Stimulated activated CD8-positive, alpha-beta memory T cell treated with anti-CD3 and anti-CD28 coated beads, Interleukin-12 subunit alpha, Interleukin-12 subunit beta, amount 100 ng/mL, for 24 hours (primary cell): ENCODE measurements around the gene TCERG1L.

Source experiments
- DNase-seq: peaks from one replicate; pipeline ENCODE4 v3.0.0-alpha.2; 2020; ENCODE audit errors: extremely low read depth

TCERG1L gene

DNA sequence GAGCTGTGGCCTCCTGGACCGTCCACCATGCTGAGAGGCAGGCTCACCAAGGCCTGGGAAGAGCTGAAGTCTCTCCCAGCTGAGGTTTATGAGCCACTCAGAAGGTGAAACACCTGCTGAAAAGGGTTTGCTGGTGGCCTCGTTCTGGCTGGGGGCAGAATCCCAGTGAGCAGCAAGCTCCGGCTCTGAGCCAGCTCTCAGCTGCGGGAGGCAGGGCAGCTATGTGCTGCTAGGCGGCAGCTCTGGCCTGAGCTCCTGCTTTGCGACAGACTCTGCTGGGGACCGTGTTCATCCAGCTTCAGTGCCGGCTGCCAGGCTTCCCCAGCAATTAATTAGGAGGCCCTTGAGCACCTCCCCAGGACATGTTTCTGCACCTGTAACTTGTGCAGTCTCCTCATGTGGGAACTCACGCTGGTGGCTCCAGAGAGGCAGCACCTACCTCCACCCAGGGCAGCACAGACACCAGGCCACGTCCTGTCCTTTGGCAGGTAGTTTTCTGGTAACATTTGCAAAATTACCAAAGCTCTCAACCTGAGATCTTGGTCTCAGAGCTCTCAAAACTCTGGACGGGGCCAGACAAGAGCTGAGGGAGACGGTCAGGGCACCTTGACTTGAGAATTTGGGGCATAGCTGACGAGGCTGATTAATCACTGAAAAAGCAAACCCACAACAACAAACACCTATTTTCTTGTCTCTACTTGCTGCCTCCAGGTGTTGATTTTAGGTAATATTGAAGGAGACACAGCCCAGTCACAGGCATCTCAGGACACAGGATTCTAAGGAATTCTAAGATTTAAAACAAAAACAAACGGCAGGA lies 185.0 kb downstream of the TCERG1L start:
- DNase-seq = no peak

DNA sequence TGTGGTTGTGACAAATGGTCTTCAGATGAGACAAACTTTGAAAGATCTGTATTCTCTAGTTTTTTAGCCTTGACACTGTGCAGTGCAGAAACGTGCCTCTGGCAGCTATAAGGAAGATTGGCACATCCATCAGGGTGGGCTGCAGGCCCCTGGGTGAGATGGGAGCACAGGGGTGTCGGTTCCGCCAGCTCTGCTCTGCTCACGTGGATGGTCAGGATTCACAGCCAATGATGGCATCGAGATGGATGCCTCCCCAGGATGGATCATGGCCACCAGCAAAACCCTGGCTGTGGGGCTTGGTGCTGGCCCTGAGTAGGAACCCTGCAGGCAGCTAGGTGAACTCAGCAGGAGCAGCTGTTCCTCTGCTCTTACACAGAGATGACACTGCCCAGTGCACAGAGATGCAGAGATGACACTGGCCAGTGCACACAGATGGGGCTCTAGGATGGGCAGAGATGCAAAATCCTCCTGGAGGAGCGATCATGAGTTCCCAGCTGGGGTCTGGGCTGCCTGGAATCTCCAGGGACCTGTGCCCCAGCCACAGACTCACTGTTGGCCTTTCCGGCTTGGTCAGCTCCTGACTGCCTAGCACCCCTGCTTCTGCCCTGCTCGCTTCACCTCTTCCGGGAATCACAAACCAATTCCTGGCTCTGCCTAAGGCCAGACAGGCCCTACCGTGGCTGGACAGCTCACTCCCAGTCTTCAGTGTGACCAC lies 185.9 kb downstream of the TCERG1L start:
- no peak for DNase-seq

DNA sequence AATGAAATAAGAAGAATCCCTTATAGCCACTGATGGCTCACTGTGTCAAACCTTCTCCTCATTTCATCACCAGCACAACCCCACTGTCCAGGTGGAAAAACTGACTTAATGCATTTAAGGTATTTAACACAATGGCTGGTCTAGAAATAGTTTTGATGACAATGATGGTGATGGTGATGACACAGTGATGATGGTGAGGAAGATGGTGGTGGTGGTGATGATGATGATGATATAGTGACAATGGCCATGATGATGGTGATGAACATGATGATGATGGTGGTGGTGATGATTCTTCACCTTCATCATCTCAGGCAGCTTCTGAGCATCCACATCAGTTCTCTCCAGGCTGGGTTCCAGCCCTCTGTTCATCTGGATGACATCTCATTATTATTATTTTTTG lies 186.6 kb downstream of the TCERG1L start:
- no peak for DNase-seq

DNA sequence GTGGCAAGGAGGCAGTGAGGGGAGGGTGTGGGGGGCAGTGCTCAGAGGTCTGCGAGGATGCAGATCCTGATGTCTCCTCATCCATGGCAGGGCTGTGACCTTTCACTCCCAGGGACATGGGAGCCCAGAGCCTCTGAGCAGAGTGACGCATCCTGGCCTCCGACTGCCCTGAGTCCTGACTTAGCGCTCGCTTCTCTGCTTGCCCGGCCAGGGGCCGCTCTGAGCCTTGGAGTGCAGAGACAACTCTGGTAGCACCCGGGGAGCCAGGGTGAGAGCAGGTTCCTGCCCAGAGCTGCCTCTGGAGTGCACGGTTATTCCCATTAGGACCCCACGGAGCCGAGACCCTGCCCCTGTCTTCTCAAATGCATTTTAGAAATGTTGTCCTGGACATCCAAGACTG lies 188.0 kb downstream of the TCERG1L start:
- no peak for DNase-seq

DNA sequence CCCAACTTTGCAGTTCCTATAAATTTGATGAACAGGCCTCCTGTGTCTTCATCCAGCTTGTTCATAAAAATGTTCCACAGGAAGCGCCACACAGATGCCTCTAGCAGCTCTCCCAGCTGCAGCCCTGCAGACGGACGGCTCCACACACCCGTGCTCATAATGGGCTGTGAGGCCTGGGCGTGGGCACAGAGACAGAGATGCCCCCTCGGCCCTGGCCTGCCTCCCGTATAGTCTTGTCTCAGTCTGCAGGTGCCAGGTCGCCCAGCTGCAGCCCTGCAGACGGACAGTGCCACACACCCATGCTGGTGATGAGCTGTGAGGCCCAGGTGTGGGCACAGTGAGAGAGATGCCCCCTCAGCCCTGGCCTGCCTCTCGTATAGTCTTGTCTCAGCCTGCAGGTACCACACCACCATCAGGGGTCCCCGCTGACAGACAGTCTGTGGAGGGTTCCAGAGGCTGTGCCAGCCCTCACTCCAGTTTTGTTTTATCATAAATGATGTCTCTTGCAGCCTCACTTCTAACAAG lies 189.9 kb downstream of the TCERG1L start:
- no peak for DNase-seq

DNA sequence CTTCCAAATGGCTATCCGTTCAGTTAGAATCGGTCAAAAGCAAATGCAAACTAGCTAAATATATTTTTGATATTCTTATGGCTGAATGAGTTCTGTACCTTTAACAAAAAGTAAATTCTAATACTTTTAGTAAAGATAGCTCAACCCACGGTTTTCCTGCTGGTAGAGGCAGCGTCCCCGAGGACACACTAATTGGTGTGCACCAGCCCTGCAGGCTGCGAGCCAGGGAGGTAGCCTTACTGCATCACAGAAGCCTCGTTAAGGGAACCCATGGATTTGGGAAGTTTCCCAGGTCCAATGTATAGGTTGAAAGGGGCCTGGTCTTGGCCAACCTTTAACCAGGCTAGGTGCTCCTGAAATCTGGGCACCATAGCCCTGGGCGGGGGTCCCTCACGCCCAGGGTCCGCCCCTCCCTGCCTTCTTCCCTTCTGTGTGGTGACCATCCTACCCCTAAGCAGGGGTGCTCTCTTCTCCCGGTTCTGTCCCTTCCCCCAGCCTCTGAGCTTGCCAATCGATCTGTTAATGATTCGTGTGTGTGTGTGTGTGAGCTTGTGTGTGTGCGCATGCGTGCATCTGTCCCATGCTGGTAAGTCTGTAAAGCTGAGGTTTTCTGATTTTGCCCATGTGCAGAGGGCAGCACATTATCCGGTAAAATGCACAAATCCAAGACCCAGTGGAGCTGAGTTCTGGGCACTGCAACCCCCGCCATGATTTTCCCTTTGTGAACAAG lies 191.7 kb downstream of the TCERG1L start:
- DNase-seq = no peak

DNA sequence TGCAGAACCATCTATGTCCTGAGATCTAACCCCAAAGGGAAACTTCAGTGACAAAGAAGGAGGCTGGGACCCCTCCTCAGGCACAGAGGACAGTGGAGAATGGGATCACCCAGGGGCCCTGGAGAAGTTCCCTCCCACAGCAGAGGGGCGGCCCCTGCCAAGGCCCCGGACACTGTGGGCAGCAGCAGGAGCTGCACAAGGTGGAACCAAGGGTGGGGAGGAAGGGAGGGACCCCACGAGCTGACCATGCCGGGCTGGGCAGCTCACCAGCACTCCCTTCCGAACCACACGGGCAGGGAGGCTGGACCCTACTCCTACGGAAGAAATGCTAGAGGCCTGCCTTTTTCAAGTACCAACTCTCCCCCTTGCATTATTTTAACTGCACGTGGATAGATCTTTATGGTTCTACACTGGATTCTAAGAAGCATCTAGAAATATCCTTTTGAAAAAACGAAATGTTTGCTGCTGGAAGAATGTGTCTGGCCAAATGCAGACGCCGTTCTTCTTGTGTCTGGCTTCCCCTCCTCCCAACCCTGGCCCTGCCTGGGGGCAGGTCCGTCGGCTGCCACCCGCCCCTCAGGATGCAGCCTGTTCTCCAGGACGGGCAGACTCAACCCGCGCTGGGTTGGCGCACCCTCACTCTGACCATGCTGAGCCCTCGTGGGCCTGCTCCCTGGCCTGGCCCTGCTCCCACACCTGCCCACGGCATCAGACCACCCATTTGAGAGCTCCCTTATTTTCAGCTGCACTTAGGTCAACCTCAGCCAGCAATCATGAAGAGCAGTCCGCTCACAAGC lies 193.9 kb downstream of the TCERG1L start:
- DNase-seq = no peak

DNA sequence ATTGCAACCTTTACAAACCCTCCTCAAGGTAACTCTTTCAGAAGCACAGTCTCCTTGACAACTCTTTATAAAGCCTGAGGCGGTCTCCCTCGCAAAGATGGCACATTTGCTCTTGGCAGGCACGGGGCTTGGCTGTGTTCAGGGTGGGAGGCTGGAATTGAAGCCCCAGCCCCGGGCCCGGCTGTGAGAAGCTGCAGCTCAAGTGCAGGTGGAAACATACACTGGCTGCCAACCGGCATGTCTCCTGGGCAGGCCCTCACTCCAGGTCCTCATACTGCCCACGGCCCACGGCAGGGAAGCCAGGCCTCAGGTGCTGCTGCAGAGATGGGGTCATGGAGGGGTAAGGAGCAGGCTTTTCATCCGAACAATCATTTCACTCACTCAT lies 194.5 kb downstream of the TCERG1L start:
- no peak for DNase-seq

DNA sequence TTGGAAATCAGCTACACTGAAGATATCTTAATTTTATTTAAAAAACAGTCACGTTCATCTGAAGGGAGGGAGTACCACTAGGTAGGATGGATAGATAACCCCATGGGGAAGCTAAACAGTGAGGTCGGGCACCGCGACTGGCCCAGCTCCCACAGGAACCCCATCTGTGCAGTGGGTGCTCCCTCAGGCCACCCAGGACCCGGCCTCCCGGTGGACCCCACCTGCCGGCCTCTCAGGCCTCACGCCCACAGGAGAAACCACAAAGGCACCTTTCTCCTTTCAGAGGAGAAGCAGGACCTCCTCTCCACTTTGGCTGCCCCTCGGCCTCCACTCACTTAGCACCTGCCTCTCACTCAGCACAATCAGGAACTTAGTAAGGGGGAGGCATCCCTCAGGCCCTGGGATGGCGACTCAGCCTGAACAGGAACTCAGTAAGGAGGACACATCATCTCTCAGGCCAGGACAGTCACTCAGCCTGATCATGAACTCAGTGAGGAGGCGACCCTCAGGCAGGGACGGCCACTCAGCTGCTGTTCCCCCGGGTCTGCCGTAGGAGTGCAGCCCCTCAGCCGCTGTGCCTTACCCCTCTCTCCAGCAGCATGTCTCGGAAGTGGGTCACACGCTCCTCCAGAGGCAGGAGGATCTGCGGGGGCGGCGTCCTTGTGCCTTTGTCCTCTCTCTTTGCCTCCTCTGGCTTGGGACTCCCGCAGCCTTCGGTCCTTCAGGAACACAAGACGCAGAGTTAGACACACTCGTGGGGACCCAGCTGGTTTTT lies 195.1 kb downstream of the TCERG1L start:
- no peak for DNase-seq

DNA sequence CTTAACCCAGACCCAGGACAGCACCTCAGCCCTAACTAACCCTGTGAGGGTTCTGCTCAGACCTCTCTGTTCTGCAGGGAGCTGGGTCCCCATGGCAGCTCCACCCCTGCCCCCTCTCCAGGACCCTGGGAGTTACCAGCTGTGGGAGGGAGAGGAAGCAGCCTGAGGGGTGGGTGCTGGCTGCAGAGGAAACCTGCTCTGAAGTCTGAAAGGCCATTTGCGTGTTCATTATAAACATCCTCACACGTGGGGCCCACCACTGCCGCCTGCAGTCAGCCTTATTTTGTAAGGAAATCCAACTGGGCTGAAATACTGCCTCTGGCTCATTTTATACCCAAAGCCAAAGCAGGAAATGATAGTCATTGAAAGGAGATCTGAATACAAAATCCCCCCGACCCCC lies 195.7 kb downstream of the TCERG1L start:
- DNase-seq = no peak

DNA sequence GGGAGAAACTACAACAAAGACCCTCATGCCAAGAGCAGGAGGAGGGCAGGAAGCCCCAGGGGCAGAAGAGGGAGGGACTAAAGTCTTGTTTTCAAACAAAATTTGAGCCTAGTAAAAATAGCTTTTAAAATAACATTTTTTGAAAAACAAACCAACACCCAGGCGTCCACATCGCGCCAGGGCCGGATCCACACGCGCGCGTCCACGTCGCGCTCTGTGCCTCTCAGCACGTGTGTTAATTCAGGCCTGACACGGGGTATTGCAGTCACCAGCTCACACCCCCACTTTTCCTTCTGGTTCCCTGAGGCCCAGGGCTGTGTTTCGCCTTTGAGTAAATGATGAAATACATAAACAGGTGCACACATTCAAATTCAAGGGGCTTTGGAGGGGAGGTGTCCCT lies 196.2 kb downstream of the TCERG1L start:
- no peak for DNase-seq

DNA sequence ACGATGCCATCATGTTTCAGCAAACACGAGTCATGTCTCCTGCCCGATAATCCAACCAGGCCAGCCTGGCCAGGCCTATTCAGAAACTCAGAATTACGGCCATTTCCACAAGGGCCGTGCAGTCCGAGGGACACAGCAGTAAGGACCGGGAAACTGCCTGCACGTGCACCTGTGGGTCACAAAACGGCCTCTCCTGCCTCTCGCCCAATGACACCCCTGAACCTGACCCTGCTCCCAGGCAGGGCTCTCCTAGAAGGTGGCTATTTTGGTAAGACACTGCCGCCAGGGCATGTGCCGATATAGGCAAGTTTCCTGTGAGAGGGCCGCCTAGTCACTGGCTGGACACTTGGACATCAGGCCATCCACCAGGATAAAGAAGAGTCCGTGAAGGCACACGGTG lies 196.7 kb downstream of the TCERG1L start:
- no peak for DNase-seq

DNA sequence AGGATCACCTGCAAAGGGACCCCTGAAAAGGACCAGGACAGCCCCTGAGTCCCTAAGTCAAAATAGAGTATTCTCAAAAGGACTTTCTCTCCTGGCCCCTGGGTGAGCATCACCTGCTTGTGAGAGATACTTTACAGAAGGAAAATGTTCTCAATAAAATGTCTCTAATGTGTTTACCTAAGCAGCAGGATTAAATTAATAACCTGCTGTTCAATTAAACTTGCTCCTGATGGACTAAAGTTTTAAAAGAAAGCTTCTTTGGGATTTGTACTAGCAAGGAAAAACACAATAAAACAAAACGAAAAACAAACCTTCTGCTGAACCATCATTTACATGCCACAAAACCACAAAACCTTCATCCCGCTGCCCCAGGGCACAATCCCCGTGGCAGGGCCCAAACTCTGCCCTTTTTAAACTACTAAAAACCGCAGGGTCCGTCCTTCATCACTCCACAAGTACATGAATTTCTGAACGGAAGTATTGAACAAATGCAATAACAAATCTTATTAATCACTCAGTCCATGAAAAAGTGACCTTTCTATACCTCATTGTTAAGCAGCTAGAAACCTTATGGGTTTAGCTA lies 197.7 kb downstream of the TCERG1L start:
- no peak for DNase-seq

DNA sequence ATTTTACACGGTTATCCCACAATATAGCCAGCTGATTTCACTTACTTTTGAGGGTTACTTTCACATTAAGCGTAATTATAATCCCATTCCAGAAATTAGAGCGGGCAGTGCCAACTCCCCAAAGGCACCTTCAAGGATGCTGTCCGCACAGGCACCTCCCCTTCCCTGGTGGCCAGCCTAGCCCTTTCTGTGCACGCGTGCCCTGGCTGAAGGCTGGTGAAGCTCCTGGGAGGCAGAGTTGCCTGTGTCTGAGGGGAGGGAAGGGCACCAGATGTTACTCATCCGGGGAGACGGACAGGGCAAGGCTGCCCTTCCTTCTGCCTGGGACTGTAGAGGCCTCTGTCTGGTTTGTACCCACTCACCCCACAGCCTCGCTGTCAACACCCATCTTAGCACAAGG lies 198.4 kb downstream of the TCERG1L start:
- DNase-seq = no peak

DNA sequence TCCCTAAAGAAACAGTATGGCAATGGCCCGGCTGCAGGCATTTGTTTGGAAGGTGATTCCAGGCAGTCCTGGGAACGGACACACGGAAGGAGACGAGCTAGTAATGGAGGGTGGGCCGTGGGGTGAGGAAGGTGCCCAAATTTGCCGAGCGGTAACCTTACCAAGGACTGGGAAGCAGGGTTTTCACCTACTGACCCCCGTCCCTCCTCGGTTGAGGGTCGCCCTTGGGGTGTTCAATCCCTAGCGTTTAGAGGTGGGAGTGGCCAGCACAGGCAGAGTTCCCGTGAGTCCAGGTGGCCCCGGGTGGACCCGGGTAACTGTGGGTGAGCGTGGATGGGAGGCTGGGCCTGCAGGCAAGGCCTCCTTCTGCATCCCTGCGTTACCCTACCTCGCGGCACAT lies 198.8 kb downstream of the TCERG1L start:
- DNase-seq = no peak

DNA sequence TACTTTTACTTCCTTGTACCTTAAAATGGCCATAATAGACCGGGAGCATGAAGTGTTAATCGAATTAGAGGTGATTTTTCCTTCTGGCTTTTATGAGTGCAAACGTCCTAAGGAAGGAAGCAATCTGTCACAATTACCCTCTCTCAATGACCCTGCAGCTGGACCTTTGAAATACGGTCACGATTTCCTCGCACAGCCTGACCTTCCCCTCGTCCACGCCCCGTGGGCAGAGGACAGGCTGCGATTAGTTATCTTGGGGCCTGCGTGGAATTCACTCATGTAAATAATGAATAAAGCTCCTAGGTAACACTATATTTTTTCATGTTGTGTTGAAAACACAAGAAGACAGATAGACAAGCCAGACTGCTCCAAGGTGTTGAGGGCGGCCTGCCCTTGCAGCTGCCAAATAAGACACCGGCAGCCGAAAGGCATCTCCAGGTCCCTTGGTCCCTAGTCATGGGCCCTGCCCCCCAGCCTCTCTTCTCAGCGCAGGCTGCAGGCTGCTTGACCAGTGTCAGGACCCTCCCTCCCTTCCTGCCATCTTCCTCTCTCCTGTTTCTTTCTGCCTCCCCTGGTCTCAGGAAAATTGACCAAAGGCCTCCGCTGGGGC lies 199.9 kb downstream of the TCERG1L start:
- no peak for DNase-seq

DNA sequence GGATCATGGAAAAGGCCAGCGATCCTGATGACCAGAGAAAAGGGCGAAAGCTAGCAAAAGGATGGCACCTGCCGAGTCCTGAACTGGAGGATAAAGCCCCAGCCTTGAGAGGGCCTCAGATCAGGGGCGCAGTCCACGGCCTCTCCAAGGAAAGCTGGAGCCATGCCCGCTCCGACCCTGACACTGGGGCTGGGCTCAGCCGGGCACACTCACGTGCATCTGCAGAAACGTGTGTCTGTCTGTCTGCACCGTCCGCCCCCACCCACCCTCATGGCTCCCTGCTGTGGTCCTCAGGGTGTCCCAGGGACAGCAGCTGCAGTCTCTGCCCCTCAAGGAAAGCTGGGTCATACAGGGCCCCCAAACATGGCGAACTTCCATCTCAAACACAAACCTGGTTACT lies 200.5 kb downstream of the TCERG1L start:
- DNase-seq = no peak

DNA sequence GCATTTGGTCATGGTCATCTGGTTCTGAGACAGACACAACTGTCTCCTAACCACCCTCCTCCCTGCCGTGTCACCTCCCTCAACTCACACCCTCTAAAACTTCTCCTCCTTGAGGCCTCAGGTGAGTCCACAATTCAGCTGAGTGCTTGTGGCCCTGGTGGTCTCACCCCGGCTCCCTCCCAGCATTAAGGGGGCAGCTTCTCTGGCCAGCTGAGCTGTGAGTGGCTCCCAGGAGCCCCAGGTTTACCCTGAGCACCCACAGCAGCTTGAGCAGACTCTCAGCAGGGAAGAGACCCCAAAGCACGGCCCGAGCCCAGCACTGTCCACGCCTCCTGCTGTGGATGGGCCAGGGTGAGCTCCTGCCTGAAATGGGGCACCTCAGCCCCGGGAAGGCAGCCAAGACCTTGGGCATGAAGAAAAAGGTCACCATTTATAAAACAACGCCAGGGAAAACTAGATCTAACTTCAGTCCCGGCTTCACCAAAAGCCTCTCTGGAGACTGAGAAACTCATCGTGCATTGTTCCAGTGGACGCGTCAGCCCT lies 201.2 kb downstream of the TCERG1L start:
- DNase-seq = no peak

DNA sequence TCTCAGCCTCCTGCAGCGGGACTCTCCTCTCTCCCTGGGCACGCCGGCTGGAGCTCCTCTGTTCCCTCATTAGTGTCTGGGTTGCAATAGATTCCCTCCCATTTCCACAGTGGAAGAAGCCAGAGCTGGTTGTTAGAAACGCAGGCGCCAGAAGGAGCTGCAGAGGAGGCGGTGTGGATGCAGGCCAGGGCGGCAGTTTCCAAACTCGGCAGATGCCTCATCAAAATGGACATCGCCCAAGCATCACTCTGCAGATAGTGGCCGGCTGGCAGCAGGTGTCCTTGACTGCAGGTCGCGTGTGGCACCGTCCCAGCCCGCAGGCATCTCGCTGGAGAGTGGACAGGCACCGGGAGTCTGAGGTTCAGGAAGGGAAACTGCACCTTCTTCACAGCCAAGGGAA lies 201.8 kb downstream of the TCERG1L start:
- DNase-seq = no peak

DNA sequence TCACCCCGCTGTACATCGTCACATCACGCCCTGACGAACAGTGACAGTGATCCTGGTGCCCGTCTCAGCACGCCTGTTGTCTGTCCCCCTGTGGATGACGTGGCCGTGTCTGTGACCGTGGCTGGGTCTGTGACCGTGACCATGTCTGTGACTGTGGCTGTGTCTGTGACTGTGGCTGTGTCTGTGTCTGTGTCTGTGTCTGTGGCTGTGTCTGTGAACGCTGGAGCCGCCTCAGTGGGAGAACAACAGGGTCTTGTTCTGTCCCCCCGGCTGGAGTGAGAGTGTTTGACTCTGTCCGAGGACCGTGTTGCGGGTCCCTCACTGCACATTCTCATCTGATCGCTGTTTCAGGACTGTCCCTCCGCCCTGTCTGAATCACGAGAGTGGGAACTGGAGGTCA lies 202.2 kb downstream of the TCERG1L start:
- DNase-seq = no peak
